ENCODE results near the gene SPRR2D. TPM values are rescaled to one million over a fixed set of nuclear protein-coding genes. Genes with fewer than 3 reads are reported as not detected.
"Not testable (repeated sequence)": the region's sequence is repeated elsewhere in the genome, so short reads cannot be mapped to it uniquely, and the experiment has no call there.

Gene SPRR2D
- total RNA-seq (2014; rRNA removed; shearing (Covaris generic)), result not detected in 2 replicates

GRCh38 chr1:153040950-153041631 lies at the start of gene SPRR2D:
Gene SPRR2D (minus strand): TSS chr1:153041120. CDS start chr1:153040346, 774 bp downstream.
- DNase-seq (ENCODE audit: low spot score), result no peak

- no peak for DNase-seq (ENCODE audit: low spot score)
Observed at GRCh38 chr1:153087652-153088051, 46.7 kb upstream of the SPRR2D start.

GRCh38 chr1:153081736-153082135 lies 40.8 kb upstream of the SPRR2D start:
- DNase-seq (ENCODE audit: low spot score), result peak; percentile 8

GRCh38 chr1:153072806-153073726 lies 32.1 kb upstream of the SPRR2D start:
- DNase-seq (ENCODE audit: low spot score), result no peak

- DNase-seq (ENCODE audit: low spot score), result no peak
Observed at GRCh38 chr1:153071511-153071910, 30.6 kb upstream of the SPRR2D start, which contains the start of gene SPRR2B. Gene SPRR2B (minus strand): TSS chr1:153071611. CDS start chr1:153070839, 772 bp downstream.

- DNase-seq (ENCODE audit: low spot score), result no peak
Observed at GRCh38 chr1:153070243-153070642, 29.3 kb upstream of the SPRR2D start.

GRCh38 chr1:153058826-153059784 lies 18.2 kb upstream of the SPRR2D start:
- no peak for DNase-seq (ENCODE audit: low spot score)

GRCh38 chr1:153058154-153058553 lies 17.2 kb upstream of the SPRR2D start:
- no peak for DNase-seq (ENCODE audit: low spot score)

- DNase-seq (ENCODE audit: low spot score), result no peak
Observed at GRCh38 chr1:153057375-153057774, 16.5 kb upstream of the SPRR2D start, which contains the start of gene SPRR2A. Gene SPRR2A (minus strand): TSS chr1:153057512. CDS start chr1:153056735, 777 bp downstream.

GRCh38 chr1:153056111-153056510 lies 15.2 kb upstream of the SPRR2D start:
- not testable (repeated sequence) for DNase-seq (ENCODE audit: low spot score)

GRCh38 chr1:153049211-153049610 lies 8.3 kb upstream of the SPRR2D start:
- DNase-seq (ENCODE audit: low spot score), result no peak

- no peak for DNase-seq (ENCODE audit: low spot score)
Observed at GRCh38 chr1:153035211-153035610, 5.7 kb downstream of the SPRR2D start.

- peak; percentile 67 for DNase-seq (ENCODE audit: low spot score)
Observed at GRCh38 chr1:153032677-153033308, 8.1 kb downstream of the SPRR2D start.

- no peak for DNase-seq (ENCODE audit: low spot score)
Observed at GRCh38 chr1:153032073-153032472, 8.8 kb downstream of the SPRR2D start.

GRCh38 chr1:153030895-153031294 lies 10.0 kb downstream of the SPRR2D start, which contains the start of gene SPRR1B:
Gene SPRR1B (plus strand): TSS chr1:153031203. CDS start chr1:153032346, 1,143 bp downstream.
- no peak for DNase-seq (ENCODE audit: low spot score)

- no peak for DNase-seq (ENCODE audit: low spot score)
Observed at GRCh38 chr1:153028766-153029165, 12.2 kb downstream of the SPRR2D start.

GRCh38 chr1:153025797-153026196 lies 15.1 kb downstream of the SPRR2D start:
- no peak for DNase-seq (ENCODE audit: low spot score)

- no peak for DNase-seq (ENCODE audit: low spot score)
Observed at GRCh38 chr1:153024413-153024812, 16.5 kb downstream of the SPRR2D start.

- no peak for DNase-seq (ENCODE audit: low spot score)
Observed at GRCh38 chr1:153023109-153023508, 17.8 kb downstream of the SPRR2D start.

GRCh38 chr1:153022340-153022739 lies 18.6 kb downstream of the SPRR2D start:
- DNase-seq (ENCODE audit: low spot score), result not testable (repeated sequence)

GRCh38 chr1:153021829-153022228 lies 19.1 kb downstream of the SPRR2D start:
- DNase-seq (ENCODE audit: low spot score), result not testable (repeated sequence)

Data from A172 (cell line).